ENCODE measurements around the gene CNTNAP4. TPM values are rescaled to one million over a fixed set of nuclear protein-coding genes. Genes with fewer than 3 reads are reported as not detected.

Gene CNTNAP4
- polyA plus RNA-seq, result 0.03 to 0.70 TPM (median 0.08 TPM) in 3 replicates
- not detected for polyA plus RNA-seq (2011; ENCODE audit: low read depth)
- polyA plus RNA-seq (2011; cell fraction: cytosol; rRNA removed), result 0.09 and 0.12 TPM in 2 replicates
- 0.87 and 1.3 TPM in 2 replicates for polyA plus RNA-seq (2011; cell fraction: nucleus; rRNA removed)
- polyA plus RNA-seq (2012; ENCODE audit: low replicate concordance), result 0.08 and 0.13 TPM in 2 replicates
- polyA minus RNA-seq, result 2.4 TPM in 1 of 3 replicates, not detected in the others
- not detected for polyA minus RNA-seq (2011; cell fraction: cytosol; rRNA and poly(A)+ RNA removed)
- polyA minus RNA-seq (2011; cell fraction: nucleus; rRNA and poly(A)+ RNA removed), result 0.63 and 1.2 TPM in 2 replicates

DNA sequence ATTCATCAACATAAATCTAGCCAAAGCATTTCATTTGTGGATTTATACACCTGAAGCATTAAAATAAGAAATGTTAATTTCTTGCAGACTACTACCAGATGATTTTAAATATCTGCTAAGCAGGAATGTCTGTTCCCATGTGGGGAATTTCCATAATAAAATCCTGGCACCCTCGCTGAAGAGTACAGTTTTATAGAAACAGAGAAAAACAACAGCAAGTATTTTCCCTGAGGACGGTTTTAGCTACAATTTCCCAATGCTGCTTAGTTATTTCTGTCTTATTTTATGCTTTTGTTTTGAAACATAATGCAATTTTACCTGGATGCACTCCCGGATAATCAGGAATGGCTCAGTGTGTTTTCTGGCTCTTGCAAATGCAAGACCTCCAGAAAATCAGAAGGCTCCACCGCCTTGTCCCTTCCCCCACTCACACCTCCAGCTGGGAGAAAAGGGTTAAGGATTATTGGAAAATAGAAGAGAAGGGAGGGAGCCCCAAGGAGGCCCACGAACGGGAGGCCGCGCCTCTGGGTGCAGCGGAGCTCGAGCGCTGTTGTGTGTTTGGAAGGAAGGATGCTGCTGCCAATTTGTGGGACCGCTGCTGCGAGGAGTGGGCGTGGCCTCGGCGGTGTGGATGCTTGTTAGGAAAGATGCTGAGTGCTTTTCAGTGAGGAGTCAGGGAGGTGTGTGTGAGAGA, at the start of gene CNTNAP4:
TSS of gene CNTNAP4 (plus strand) at position 657 of the 694 bp plus-strand sequence. CDS start 262 bp downstream, outside the sequence.
- no peaks in the 10 kb centered on the region for H4K20me1 ChIP-seq (ENCODE audit: control insufficient read depth, extremely low read depth, insufficient read depth, low read length)
- no peaks in the 10 kb centered on the region for H3K36me3 ChIP-seq (ENCODE audit: control insufficient read depth in 2 of 2, extremely low read depth in 1 of 2, insufficient read depth in 2 of 2, low read length in 2 of 2)
- H3K27me3 ChIP-seq (ENCODE audit: control insufficient read depth, extremely low read depth, insufficient read depth, low read length), result no peaks in the 10 kb centered on the region
- H3K9me3 ChIP-seq (ENCODE audit: control insufficient read depth, low read depth, low read length), result no peaks in the 10 kb centered on the region
- no peaks in the 10 kb centered on the region for H3K9me1 ChIP-seq (ENCODE audit: control insufficient read depth, extremely low read depth, insufficient read depth, low read length)
- H3K9ac ChIP-seq (ENCODE audit: control insufficient read depth, extremely low read depth, insufficient read depth, low read length), result no peak within 1 kb of the TSS
- no peak within 1 kb of the TSS for H3K4me2 ChIP-seq (ENCODE audit: control insufficient read depth, extremely low read depth, insufficient read depth, low read depth, low read length)
- no peak for DNase-seq (ENCODE audit: low read depth, low spot score)
- dilution Hi-C loops (cut with MboI; ENCODE audit: extremely low pct_ligation_motif_present, low sequenced_read_pairs), result no loop called here
- H3K27ac ChIP-seq (ENCODE audit: control insufficient read depth, insufficient read depth, low read length), result no peak within 1 kb of the TSS
- no peak for FAIRE-seq
- TF ChIP-seq, protein P1, sequence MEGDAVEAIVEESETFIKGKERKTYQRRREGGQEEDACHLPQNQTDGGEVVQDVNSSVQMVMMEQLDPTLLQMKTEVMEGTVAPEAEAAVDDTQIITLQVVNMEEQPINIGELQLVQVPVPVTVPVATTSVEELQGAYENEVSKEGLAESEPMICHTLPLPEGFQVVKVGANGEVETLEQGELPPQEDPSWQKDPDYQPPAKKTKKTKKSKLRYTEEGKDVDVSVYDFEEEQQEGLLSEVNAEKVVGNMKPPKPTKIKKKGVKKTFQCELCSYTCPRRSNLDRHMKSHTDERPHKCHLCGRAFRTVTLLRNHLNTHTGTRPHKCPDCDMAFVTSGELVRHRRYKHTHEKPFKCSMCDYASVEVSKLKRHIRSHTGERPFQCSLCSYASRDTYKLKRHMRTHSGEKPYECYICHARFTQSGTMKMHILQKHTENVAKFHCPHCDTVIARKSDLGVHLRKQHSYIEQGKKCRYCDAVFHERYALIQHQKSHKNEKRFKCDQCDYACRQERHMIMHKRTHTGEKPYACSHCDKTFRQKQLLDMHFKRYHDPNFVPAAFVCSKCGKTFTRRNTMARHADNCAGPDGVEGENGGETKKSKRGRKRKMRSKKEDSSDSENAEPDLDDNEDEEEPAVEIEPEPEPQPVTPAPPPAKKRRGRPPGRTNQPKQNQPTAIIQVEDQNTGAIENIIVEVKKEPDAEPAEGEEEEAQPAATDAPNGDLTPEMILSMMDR (optimal IDR thresholded peaks at IDR 0.05 in 1 of 3, IDR thresholded peaks at IDR 0.05 in 1 of 3, conservative IDR thresholded peaks at IDR 0.05 in 1 of 3; ENCODE audit: extremely low read depth in 1 of 3, insufficient read depth in 2 of 3, low read length in 3 of 3), result no peak
- TF ChIP-seq EZH2 (IDR thresholded peaks at IDR 0.05; ENCODE audit: low read length), result no peak
- H3K4me3 ChIP-seq (ENCODE audit: control insufficient read depth in 2 of 3, extremely low read depth in 1 of 3, insufficient read depth in 2 of 3, low read depth in 1 of 3, low read length in 3 of 3), result no peak within 1 kb of the TSS
- H3K4me1 ChIP-seq (ENCODE audit: control insufficient read depth, extremely low read depth, insufficient read depth, low read length), result no peaks in the 10 kb centered on the region
- H2AFZ ChIP-seq (ENCODE audit: control insufficient read depth, low read length), result no peak within 1 kb of the TSS
- H3K79me2 ChIP-seq (ENCODE audit: control insufficient read depth, insufficient read depth, low read length), result no peaks in the 10 kb centered on the region

DNA sequence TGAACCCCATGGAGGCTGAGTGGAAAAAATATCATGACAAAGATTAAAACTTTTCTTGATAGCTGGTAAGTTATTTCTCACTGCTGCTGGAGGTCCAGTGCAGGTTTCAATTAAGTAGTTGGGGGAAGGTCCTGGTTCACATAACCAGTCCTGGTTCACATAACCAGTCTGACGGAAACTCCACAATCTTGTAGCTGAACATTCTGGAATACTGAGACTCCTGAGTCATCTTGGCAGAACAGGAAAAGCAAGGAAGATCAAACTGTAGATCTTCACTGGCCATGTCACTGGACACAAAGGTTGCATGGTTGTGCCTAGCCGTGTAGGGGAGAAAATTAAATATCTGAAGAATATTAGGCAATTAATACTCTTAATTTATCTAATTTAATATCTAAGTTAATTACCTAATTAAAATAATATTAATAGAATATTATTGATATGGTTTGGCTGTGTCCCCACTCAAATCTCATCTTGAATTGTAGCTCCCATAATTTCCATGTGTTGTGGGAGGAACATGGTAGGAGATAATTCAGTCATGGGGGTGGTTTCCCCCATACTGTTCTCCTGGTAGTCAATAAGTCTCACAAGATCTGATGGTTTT, 48.6 kb upstream of the CNTNAP4 start:
- dilution Hi-C loops (cut with MboI; ENCODE audit: extremely low pct_ligation_motif_present, low sequenced_read_pairs), result no loop called here
- H3K4me3 ChIP-seq (ENCODE audit: control insufficient read depth in 2 of 3, extremely low read depth in 1 of 3, insufficient read depth in 2 of 3, low read depth in 1 of 3, low read length in 3 of 3), result no peak overlapping the region
- H2AFZ ChIP-seq (ENCODE audit: control insufficient read depth, low read length), result no peak overlapping the region
- H3K4me2 ChIP-seq (ENCODE audit: control insufficient read depth, extremely low read depth, insufficient read depth, low read depth, low read length), result no peak overlapping the region
- no peak for TF ChIP-seq EZH2 (IDR thresholded peaks at IDR 0.05; ENCODE audit: low read length)
- TF ChIP-seq, protein P1 (optimal IDR thresholded peaks at IDR 0.05 in 1 of 3, IDR thresholded peaks at IDR 0.05 in 1 of 3, conservative IDR thresholded peaks at IDR 0.05 in 1 of 3; ENCODE audit: extremely low read depth in 1 of 3, insufficient read depth in 2 of 3, low read length in 3 of 3), result no peak
- H3K9me3 ChIP-seq (ENCODE audit: control insufficient read depth, low read depth, low read length), result no peaks in the 10 kb centered on the region
- no peaks in the 10 kb centered on the region for H3K36me3 ChIP-seq (ENCODE audit: control insufficient read depth in 2 of 2, extremely low read depth in 1 of 2, insufficient read depth in 2 of 2, low read length in 2 of 2)
- DNase-seq (ENCODE audit: low read depth, low spot score), result no peak
- FAIRE-seq, result no peak
- H3K79me2 ChIP-seq (ENCODE audit: control insufficient read depth, insufficient read depth, low read length), result no peaks in the 10 kb centered on the region
- no peaks in the 10 kb centered on the region for H4K20me1 ChIP-seq (ENCODE audit: control insufficient read depth, extremely low read depth, insufficient read depth, low read length)
- no peak overlapping the region for H3K27ac ChIP-seq (ENCODE audit: control insufficient read depth, insufficient read depth, low read length)
- H3K9me1 ChIP-seq (ENCODE audit: control insufficient read depth, extremely low read depth, insufficient read depth, low read length), result no peaks in the 10 kb centered on the region
- no peaks in the 10 kb centered on the region for H3K27me3 ChIP-seq (ENCODE audit: control insufficient read depth, extremely low read depth, insufficient read depth, low read length)
- no peaks in the 10 kb centered on the region for H3K4me1 ChIP-seq (ENCODE audit: control insufficient read depth, extremely low read depth, insufficient read depth, low read length)
- no peak overlapping the region for H3K9ac ChIP-seq (ENCODE audit: control insufficient read depth, extremely low read depth, insufficient read depth, low read length)

All from keratinocyte (primary cell).